WI38 (cell line): ENCODE results near the gene PTBP3.

Experiments used
- H3K4me3 ChIP-seq: 2 replicates; pipeline ENCODE4 v1.5.1; 2011; ENCODE audit warnings: low read depth, mild to moderate bottlenecking, control low read depth, low read length
- TF ChIP-seq, protein P1 (sequence below): IDR thresholded peaks from 2 replicates; pipeline ENCODE4 v1.5.1; 2012; ENCODE audit warnings: low read depth, mild to moderate bottlenecking, control low read depth, low read length

PTBP3 gene

DNA sequence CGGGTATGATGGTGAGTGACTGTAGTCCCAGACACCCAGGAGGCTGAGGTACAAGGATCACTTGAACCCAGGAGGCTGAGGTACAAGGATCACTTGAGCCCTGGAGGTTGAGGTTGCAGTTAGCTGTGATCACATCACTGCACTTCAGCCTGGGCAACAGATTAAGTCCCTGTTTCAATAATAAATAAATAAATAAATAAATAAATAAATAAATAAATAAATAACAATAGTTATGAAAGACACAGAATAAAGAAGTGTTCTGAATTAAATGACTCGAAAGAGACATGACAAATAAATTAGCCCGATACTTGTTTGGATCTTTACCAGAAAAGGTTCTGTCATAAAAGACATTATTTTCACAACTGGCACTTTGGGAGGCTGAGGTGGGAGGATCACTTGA lies 86.3 kb downstream of the PTBP3 start:
- no peak overlapping the region for H3K4me3 ChIP-seq
- TF ChIP-seq, protein P1, sequence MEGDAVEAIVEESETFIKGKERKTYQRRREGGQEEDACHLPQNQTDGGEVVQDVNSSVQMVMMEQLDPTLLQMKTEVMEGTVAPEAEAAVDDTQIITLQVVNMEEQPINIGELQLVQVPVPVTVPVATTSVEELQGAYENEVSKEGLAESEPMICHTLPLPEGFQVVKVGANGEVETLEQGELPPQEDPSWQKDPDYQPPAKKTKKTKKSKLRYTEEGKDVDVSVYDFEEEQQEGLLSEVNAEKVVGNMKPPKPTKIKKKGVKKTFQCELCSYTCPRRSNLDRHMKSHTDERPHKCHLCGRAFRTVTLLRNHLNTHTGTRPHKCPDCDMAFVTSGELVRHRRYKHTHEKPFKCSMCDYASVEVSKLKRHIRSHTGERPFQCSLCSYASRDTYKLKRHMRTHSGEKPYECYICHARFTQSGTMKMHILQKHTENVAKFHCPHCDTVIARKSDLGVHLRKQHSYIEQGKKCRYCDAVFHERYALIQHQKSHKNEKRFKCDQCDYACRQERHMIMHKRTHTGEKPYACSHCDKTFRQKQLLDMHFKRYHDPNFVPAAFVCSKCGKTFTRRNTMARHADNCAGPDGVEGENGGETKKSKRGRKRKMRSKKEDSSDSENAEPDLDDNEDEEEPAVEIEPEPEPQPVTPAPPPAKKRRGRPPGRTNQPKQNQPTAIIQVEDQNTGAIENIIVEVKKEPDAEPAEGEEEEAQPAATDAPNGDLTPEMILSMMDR: no peak

DNA sequence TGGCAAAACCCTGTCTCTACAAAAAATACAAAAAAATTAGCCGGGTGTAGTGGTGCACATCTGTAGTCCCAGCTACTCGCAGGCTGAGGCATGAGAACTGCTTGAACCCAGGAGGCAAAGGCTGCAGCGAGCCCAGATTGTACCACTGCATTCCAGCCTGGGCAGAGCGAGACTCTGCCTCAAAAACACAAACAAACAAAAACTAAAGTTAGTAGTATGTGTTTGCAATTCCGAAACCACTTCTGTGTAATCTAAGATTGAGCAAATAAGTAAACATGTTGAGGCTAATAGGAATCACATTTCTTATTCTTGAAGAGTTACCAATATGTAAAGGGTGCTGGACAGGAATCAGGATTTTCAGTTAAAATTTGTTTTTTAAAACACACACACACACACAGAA lies 88.3 kb downstream of the PTBP3 start:
- H3K4me3 ChIP-seq: no peak overlapping the region
- TF ChIP-seq, protein P1: no peak

DNA sequence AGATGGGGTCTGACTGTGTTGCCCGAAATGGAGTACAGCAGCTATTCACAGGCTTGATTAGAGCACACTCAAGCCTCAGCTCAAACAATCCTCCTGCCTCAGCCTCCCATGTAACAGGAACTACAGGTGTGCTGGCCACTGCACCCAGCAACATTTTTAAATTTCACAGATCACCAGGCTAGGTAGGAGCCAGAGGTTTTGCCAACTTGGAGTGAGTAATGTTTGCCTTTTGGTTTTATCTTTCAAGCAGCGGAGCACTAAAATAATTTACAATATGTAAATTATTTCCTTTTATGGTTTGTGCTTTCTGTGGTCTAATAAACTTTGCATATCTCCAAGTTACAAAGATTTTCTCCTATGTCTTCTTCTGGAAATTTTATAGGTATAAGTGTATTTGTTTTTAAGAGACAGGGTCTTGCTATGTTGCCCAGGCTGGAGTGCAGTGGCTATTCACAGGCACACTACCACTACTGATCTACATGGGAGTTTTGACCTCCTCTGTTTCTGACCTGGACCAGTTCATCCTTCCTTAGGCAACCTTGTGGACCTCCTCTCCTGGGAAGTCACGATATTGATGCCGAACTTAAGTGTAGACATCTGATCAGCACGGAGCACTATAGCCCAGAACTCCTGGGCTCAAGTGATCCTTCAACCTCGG lies 91.1 kb downstream of the PTBP3 start:
- TF ChIP-seq, protein P1: no peak
- no peak overlapping the region for H3K4me3 ChIP-seq

GRCh38 chr9:112241491-112241890 lies 91.9 kb downstream of the PTBP3 start:
- TF ChIP-seq, protein P1: no peak
- no peak overlapping the region for H3K4me3 ChIP-seq

GRCh38 chr9:112239708-112240107 lies 93.7 kb downstream of the PTBP3 start:
- TF ChIP-seq, protein P1: no peak

DNA sequence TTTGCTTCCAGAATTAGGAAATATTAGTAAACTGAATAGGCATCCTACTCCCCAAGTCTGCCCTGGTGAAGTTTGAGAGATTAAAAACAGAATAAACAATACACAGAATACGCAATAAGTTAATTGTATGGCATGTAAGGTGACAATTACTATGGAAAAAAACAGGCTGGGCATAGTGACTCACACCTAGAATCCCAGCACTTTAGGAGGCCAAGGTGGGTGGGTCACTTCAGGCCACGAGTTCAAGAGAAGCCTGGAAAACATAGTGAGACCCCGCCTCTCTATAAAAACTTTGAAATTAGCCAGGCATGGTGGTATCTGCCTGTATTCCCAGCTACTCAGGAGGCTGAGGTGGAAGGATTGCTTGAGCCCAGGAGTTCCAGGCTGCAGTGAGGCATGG lies 94.1 kb downstream of the PTBP3 start:
- TF ChIP-seq, protein P1: no peak
- no peak overlapping the region for H3K4me3 ChIP-seq

More at GRCh38 chr9:112239708-112240107, 93.7 kb downstream of the PTBP3 start:
- no peak overlapping the region for H3K4me3 ChIP-seq

DNA sequence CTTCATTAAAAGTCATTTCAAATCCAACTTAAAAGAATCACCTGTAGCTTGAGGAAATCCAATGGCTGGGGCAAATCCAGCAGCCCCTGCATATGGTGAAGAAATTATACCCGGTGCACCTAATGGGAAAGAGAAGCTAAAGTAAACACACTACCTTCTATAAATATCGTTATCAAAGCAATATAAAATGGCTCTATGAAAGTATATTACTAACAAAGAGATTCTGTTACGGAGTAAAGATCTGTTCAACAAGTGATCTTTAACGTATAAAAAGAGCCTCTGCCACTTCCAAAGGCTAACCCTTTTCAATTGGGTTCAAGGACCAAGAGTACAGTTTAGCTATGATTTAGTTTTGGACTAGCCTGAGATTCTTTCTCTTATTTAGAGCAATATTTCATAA lies 98.6 kb downstream of the PTBP3 start:
- TF ChIP-seq, protein P1: no peak

More for the DNA sequence above, 98.6 kb downstream of the PTBP3 start:
- no peak overlapping the region for H3K4me3 ChIP-seq
